HAP-1 (cell line): ENCODE results near the gene KIF6.

Experiments
- DNase-seq, 2 experiments: peaks; one replicate each; pipeline ENCODE4 v3.0.0-alpha.2; 2016 to 2020; ENCODE audit warnings: low spot score in 2 of 2
- H3K27me3 ChIP-seq: fragments of 250-450 bp; sonication (Bioruptor Pico); 2 replicates; pipeline ENCODE4 v1.5.1; 2020; ENCODE audit warnings: low read depth, mild to moderate bottlenecking, moderate library complexity
- H3K36me3 ChIP-seq: fragments of 250-450 bp; sonication (Bioruptor Pico); replicated peaks from 2 replicates; pipeline ENCODE4 v1.5.1; 2020; ENCODE audit warnings: mild to moderate bottlenecking
- H3K4me1 ChIP-seq: fragments of 250-450 bp; sonication (Bioruptor Pico); 2 replicates; pipeline ENCODE4 v1.5.1; 2020; ENCODE audit warnings: mild to moderate bottlenecking
- H3K4me3 ChIP-seq: fragments of 250-450 bp; sonication (Bioruptor Pico); 2 replicates; pipeline ENCODE4 v1.5.1; 2020; ENCODE audit warnings: mild to moderate bottlenecking, moderate library complexity
- H3K9me3 ChIP-seq: fragments of 250-450 bp; sonication (Bioruptor Pico); 2 replicates; pipeline ENCODE4 v1.5.1; 2020; ENCODE audit warnings: mild to moderate bottlenecking, moderate library complexity
- in situ Hi-C: fragments of 300-500 bp; cut with MboI; formaldehyde crosslinking; loops from 3 replicates; pipeline ENCODE4 v1.14.3; 2020; ENCODE audit warnings: low sequenced_read_pairs, inconsistent platforms, mixed read lengths

Gene KIF6

GRCh38 chr6:39328066-39328465 lies 397.1 kb downstream of the KIF6 start:
- in situ Hi-C loops = loop anchor here (25.0 kb wide), 1 partner anchor 1709 kb away; the partner anchor contains the start of genes TSPO2 and UNC5CL
- H3K27me3 ChIP-seq = no peaks in the 10 kb centered on the region
- H3K4me1 ChIP-seq = no peaks in the 10 kb centered on the region
- no peaks in the 10 kb centered on the region for H3K9me3 ChIP-seq
- no peak for DNase-seq
- no peak overlapping the region for H3K4me3 ChIP-seq
- no peaks in the 10 kb centered on the region for H3K36me3 ChIP-seq

DNA sequence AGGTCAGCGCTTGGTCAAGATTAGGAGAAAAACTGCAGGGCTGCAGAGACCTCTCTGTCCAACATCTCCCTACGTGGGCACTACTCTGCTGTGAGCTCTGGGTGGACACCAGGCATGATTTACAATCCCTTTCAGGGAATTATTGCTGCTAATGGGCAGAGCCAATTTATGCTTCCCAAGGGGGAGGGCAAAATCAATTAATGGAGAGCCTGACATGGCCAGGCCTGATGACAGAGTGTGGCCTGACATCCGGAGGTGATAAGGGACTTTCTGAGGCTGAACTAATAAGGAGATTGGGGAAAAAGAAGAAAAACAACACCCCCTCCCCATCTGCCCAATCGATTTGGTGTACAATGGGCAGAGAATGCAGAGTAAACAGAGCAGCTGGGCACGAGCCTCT lies 397.7 kb downstream of the KIF6 start:
- Histone ChIP-seq H3K36me3 (no peaks in the 10 kb centered on the region), H3K27me3 (no peaks in the 10 kb centered on the region), H3K4me3 (no peak overlapping the region), H3K9me3 (no peaks in the 10 kb centered on the region), H3K4me1 (no peaks in the 10 kb centered on the region)
- no peak for DNase-seq
- in situ Hi-C loops = loop anchor here (25.0 kb wide), 1 partner anchor 1710 kb away; the partner anchor contains the start of genes TSPO2 and UNC5CL

- DNase-seq = no peak
- Histone ChIP-seq H3K27me3 (no peaks in the 10 kb centered on the region), H3K4me3 (no peak within 1 kb of the TSS), H3K4me1 (no peaks in the 10 kb centered on the region), H3K36me3 (no peaks in the 10 kb centered on the region), H3K9me3 (no peaks in the 10 kb centered on the region)
- in situ Hi-C loops = no loop called here
These were observed 402.8 kb downstream of the KIF6 start, which contains the start of gene KCNK16 for GRCh38 chr6:39322306-39322850. TSS of gene KCNK16 (minus strand) at chr6:39322702. CDS start at chr6:39322540, 162 bp downstream.

GRCh38 chr6:39321761-39322160 lies 403.4 kb downstream of the KIF6 start:
- Histone ChIP-seq H3K9me3 (no peaks in the 10 kb centered on the region), H3K4me3 (no peak overlapping the region), H3K4me1 (no peaks in the 10 kb centered on the region), H3K27me3 (no peaks in the 10 kb centered on the region), H3K36me3 (no peaks in the 10 kb centered on the region)
- DNase-seq = no peak
- in situ Hi-C loops = no loop called here

- H3K36me3 ChIP-seq = no peaks in the 10 kb centered on the region
- no peaks in the 10 kb centered on the region for H3K4me1 ChIP-seq
- H3K4me3 ChIP-seq = no peak overlapping the region
- H3K9me3 ChIP-seq = no peaks in the 10 kb centered on the region
- in situ Hi-C loops = no loop called here
- no peaks in the 10 kb centered on the region for H3K27me3 ChIP-seq
- DNase-seq = no peak
These were observed 404.7 kb downstream of the KIF6 start for GRCh38 chr6:39320363-39320984.

DNA sequence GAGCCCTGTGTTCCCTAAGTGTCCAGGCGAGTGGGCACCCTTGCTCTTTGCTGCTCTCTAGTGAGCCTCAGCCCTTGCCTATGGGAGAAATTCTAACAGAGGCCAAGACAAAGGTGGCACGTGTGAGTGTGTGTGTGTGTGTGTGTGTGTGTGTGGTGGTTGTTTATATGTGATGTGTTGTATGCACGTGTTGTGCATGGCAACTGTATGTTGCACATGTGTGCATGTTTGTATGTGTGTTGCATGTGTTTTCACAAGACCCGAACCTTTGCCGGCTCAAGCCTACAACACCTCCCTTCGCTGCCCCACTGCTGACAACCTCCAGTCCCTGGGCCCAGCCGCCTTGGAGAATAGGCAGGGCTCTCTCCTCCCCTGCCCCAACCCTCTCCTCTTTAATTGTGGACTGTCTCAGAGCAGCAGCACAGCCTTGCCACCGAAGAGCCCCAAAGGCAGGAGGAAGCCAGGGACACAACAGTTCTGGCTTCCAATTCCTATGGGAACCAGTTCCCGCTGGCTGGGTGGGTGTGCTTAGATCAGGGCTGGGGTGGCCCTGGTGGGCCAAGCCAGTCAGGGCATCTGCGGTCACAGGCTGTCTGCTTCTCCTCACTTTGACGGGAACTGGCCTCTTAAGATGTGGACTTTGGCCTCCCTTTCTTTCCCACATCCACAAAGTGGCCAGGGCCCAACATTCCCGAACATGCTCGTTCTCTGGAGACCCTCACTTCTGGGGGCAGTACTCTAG lies 405.4 kb downstream of the KIF6 start:
- no peaks in the 10 kb centered on the region for H3K4me1 ChIP-seq
- no peak for DNase-seq
- in situ Hi-C loops = no loop called here
- H3K4me3 ChIP-seq = no peak overlapping the region
- peaks cover 3% of the 10 kb centered on the region; the same call in 1 of the 2 replicates for H3K27me3 ChIP-seq
- no peaks in the 10 kb centered on the region for H3K36me3 ChIP-seq
- no peaks in the 10 kb centered on the region for H3K9me3 ChIP-seq

DNA sequence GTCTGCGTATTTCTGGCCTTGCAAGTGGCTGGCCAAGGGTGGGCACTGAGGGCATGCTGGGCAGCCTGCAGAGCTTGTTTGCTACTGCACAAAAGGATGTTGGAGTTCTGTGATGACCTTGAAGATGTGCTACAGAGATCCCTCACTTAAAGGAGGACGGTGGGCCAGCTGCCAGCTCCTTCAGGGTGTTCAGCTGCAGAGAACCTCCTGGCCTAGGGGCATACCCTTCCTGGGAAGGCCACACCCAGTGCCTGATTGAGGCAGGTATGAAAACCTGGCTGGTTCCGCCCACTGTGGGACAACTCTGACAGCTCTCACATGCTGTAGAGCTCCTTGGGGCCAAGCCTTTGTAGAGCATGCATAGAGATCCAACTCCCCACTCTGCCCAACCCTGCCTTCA lies 408.0 kb downstream of the KIF6 start:
- in situ Hi-C loops = no loop called here
- no peaks in the 10 kb centered on the region for H3K4me1 ChIP-seq
- no peak for DNase-seq
- H3K27me3 ChIP-seq = peaks cover 23% of the 10 kb centered on the region
- H3K4me3 ChIP-seq = no peak overlapping the region
- H3K9me3 ChIP-seq = no peaks in the 10 kb centered on the region
- H3K36me3 ChIP-seq = no peaks in the 10 kb centered on the region

DNA sequence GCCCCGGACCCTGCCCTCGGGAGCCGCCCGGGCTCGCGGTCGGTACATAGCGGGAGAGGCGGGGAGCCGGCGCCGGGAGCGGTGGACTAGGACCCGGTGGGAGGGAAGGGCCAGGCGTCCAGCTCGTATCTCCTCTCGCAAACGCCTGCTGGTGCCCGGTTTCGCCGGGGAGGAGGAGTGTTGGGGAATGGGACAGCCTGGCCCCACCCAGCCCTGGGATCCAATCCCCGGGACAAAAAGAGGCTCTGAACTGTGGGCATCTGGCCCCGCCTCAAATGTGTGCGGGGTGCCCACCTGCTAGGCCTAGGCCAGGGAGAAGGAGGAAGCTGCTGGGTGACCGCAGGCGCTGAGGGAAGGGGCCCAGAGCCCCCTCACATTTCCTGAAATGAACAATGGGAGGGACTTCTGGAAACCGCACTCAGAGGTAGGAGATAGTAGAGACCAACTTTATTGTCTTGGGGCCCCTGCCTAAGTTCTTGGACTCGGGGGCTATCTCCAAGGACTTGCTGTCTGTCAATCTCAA lies 410.9 kb downstream of the KIF6 start, which contains the start of gene KCNK17:
Gene KCNK17 (minus strand): TSS at position 147 of the 523 bp plus-strand sequence. CDS start 99 bp downstream, at position 48.
- Histone ChIP-seq H3K4me3 (no peak within 1 kb of the TSS), H3K27me3 (peaks cover 23% of the 10 kb centered on the region), H3K4me1 (no peaks in the 10 kb centered on the region), H3K9me3 (no peaks in the 10 kb centered on the region), H3K36me3 (no peaks in the 10 kb centered on the region)
- DNase-seq = no peak
- in situ Hi-C loops = no loop called here

GRCh38 chr6:39313526-39314272 lies 411.5 kb downstream of the KIF6 start:
- H3K4me3 ChIP-seq = no peak overlapping the region
- no peaks in the 10 kb centered on the region for H3K9me3 ChIP-seq
- no peaks in the 10 kb centered on the region for H3K4me1 ChIP-seq
- no peak for DNase-seq
- in situ Hi-C loops = no loop called here
- peaks cover 23% of the 10 kb centered on the region for H3K27me3 ChIP-seq
- no peaks in the 10 kb centered on the region for H3K36me3 ChIP-seq

GRCh38 chr6:39312912-39313525 lies 412.2 kb downstream of the KIF6 start:
- Histone ChIP-seq H3K4me1 (no peaks in the 10 kb centered on the region), H3K9me3 (no peaks in the 10 kb centered on the region), H3K4me3 (no peak overlapping the region), H3K36me3 (no peaks in the 10 kb centered on the region), H3K27me3 (peaks cover 23% of the 10 kb centered on the region)
- in situ Hi-C loops = no loop called here
- no peak for DNase-seq

DNA sequence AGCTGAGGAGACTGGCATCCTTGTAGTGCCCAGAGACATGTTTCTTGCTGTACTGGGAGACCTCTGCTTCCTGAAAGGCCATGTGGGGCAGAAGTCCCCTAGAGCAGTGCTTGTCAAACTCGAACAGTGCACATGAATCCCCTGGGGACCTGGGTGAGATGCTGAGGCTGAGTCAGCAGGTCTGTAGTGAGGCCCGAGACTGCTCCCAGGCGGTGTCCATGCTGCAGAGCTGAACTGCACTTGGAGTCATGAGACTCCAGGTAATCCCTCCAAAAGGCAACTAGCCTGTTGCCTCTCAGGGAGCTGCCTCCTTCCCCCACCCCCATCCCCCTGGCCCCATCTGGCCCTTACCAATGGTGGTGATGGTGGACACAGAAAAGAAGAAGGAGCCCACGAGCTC lies 414.7 kb downstream of the KIF6 start:
- no peak overlapping the region for H3K4me3 ChIP-seq
- no peaks in the 10 kb centered on the region for H3K4me1 ChIP-seq
- no peak for DNase-seq
- H3K36me3 ChIP-seq = no peaks in the 10 kb centered on the region
- H3K9me3 ChIP-seq = no peaks in the 10 kb centered on the region
- H3K27me3 ChIP-seq = peaks cover 23% of the 10 kb centered on the region
- in situ Hi-C loops = no loop called here

DNA sequence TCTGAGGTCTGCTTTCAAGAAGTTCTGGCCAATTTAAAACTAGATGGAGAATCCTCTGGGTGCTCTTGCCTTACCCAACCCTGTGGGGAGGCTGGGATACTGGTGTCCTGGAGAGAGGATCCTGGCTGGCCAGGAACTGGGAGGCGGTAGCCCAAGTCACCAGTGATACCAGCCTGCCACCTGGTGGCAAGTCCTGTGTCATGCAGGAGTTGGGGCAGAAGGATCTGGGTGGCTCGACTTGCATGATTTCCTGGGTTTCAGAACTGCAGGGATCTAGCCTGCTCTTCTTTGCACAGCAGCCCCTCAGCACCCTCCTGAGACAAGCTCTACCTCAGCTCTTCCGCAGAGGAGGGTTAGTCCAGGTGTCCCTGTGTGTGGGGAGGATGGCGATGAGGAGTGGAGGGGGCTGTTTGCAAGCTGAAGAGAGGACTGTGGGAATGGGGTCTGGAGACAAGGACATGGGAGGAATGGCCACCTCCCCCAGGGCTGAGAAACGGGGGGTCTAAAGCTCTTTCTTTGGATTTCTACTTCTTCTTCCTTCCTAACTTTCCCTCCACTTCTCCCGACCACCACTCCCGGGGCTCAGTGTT lies 415.2 kb downstream of the KIF6 start:
- no peaks in the 10 kb centered on the region for H3K36me3 ChIP-seq
- H3K4me1 ChIP-seq = no peaks in the 10 kb centered on the region
- H3K27me3 ChIP-seq = peaks cover 23% of the 10 kb centered on the region
- in situ Hi-C loops = loop anchor here (10.0 kb wide), 3 partner anchors 305 to 435 kb away; no protein-coding TSS in a partner anchor
- no peak overlapping the region for H3K4me3 ChIP-seq
- DNase-seq = peak; percentile 48 to 81
- no peaks in the 10 kb centered on the region for H3K9me3 ChIP-seq

GRCh38 chr6:39307462-39307861 lies 417.7 kb downstream of the KIF6 start:
- in situ Hi-C loops = loop anchor here (10.0 kb wide), 3 partner anchors 303 to 433 kb away; no protein-coding TSS in a partner anchor
- no peak overlapping the region for H3K4me3 ChIP-seq
- H3K36me3 ChIP-seq = no peaks in the 10 kb centered on the region

More at GRCh38 chr6:39307462-39307861, 417.7 kb downstream of the KIF6 start:
- Histone ChIP-seq H3K27me3 (peaks cover 2% of the 10 kb centered on the region; the same call in 1 of the 2 replicates), H3K4me1 (no peaks in the 10 kb centered on the region), H3K9me3 (no peaks in the 10 kb centered on the region)
- DNase-seq = no peak
